Measurements from ENCODE around the gene LYRM4.

The LYRM4 gene

DNA sequence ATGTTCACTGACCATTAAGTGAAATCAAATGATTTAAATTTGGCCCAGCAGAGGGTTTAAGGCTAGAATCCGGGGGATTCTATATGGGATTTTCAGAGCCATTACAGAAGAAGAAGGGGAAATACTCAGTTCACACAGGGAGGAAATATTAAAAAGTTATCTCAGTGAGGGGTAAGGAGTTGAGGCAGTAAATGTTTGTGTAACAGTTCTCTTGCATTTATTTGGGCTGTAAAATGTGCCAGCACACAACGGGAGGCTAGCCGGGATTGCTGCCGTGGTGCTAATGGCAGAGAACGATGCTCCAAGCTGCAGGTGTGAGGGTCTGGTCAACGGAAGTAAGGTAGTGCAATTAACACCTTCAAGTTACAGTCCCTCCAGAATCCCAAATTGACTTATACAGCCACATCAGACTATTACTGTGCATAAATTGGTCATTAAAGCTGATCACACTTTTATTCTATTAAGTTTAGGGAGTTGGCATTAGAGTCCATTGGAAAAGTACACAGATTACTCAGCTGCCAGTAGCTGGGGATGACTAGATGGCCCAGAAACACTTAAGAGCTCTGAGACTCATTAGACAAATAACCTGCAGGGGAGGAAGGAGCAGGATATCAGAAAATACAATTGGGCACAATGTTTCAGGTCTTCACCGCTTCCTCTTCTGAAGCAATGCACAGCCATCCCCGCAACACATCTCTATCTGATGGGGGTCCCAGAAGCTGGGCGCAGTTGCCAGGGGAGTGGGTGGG lies 144.3 kb downstream of the LYRM4 start:
- DNase-seq: no peak

DNA sequence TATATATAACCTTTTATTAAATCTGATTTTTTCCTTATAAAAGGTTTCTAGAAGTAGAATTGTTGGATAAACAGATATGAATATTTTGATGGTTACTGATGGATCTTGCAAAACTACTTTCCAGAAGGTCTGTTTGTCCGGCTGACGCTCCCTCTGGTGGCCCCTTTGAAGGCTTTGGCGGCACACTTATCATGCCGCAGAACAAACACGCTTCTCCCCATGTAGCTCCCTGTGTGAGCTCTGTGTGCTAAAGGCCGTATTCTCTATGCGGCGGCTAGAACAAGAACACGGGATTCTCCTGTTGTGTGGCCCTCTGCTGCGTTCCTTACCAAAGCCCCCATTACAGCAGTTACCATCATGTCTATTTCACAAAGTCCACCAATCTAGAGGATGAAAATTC lies 145.6 kb downstream of the LYRM4 start:
- DNase-seq: no peak

GRCh38 chr6:5113096-5113495 lies 147.7 kb downstream of the LYRM4 start:
- no peak for DNase-seq

- no peak for DNase-seq
These were observed 148.5 kb downstream of the LYRM4 start for GRCh38 chr6:5112066-5112799.

DNA sequence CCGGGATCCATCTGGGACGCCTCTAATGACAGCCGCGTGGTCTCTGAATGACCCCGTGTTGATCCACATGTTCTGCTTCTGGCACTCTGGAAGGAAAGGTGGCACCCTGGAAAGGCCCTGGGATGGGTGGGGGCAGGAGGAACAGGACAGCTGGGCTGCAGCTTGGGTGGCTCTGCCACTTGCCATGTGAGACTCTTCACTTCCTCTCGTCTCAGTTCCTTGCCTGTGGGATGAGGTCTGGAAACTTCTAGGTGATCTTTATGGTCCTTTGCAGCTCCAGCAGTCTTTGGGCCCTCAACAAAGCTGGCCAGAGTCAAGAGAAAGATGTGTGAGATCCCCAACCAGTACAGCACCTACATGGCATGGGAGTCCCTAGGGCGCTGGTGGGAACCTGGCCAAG lies 149.1 kb downstream of the LYRM4 start:
- no peak for DNase-seq

DNA sequence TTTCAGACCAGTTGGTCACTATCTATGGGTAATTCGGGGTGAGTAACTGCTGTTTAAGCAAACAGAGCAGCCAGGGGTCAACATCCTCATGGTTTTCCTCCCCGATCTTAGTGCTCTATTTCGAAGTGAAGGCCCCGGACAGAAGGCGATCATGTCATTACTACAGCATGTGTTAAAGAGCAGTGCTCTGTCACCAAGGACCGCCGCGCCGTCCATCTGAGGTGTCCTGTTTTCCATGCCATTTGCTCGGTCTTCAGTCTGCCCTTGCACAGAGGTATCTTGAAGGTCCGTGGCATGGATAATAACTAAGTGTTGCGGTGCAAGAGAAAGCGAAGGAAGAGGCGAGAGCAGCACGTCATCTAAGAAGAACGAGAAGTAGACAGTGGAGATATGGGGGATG lies 150.5 kb downstream of the LYRM4 start:
- DNase-seq: no peak

DNA sequence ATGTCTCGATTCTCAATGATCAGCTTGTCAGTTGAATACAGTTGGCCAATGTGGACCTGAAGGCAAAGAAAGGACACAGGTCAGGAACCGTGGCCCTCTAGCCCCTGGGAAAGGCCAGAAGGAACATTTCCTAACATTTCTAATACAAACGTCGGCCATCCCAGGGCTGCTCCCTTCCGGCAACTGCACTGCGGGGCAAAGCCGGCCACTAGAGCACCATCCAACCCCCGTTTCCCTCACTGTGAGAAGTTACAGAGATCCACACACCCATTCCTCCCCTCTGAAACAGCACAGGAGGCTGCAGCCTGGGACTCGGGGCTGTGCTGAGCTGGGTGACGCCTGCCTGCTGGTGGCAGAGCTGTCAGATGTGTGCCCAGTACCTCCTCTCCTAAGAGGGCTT lies 151.3 kb downstream of the LYRM4 start:
- DNase-seq: no peak

- DNase-seq: no peak
These were observed 152.1 kb downstream of the LYRM4 start for GRCh38 chr6:5108536-5109150.

- DNase-seq: no peak
These were observed 152.7 kb downstream of the LYRM4 start for GRCh38 chr6:5108068-5108467.

DNA sequence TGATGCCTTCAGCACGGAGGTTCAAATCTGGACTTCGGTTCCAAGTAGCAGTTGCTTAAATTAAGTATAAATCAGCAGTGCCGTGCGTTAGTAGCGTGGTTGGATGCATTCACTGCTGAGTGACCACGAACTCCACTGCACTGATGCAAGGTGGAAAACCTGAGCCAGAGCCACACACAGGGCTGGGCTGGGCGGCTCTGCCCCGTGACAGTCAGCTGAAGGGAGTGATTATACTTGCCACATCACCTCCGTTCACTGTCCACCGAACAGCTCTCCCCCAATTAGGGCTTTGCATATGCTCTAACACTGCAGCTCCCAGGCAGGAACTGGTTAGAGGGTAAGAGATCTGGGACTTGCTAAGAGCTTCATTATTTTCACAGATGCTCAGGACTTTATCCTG lies 153.4 kb downstream of the LYRM4 start:
- DNase-seq: no peak

GRCh38 chr6:5105146-5105545 lies 155.6 kb downstream of the LYRM4 start:
- no peak for DNase-seq

DNA sequence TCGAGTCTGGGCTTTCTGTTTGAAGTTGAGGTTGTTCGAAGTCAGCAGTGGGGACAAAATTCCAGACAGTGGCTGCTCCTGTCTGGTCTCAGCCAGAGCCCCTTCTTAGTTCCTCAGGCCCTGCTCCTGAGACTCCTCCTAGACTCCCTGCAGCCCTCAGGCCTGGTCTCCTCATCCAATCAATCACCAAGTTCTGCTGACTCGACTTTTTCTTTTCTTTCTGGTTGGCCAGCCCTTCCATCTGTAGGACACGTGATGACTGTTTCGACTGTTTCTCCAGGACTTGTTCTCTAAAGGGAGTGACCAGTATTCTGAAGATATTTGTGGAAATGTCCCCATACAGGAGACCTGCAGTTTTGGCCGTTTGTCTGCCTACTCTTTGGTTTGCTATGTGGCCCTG lies 156.1 kb downstream of the LYRM4 start:
- no peak for DNase-seq

DNA sequence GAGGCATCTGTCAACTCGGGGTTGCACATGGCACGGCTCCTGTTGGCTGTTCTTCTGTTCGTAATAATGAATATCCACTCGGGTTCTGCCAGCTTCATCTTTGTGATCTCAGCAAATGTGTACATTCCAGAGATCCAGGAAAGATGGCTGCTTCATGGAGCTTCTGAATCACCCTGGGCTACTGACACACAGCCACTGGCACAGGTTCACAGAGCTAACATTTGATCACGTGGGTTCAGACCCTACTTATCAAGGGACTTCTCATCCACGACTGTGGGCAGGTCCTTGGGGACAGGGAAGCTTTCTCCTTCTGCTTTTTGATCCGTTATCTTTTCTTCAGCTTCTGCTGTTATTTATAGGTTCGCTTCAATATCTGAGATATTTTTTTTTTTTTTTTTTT lies 157.5 kb downstream of the LYRM4 start:
- DNase-seq: no peak

GRCh38 chr6:5102267-5102970 lies 158.3 kb downstream of the LYRM4 start:
- no peak for DNase-seq

- no peak for DNase-seq
These were observed 159.9 kb downstream of the LYRM4 start for GRCh38 chr6:5100806-5101205.

DNA sequence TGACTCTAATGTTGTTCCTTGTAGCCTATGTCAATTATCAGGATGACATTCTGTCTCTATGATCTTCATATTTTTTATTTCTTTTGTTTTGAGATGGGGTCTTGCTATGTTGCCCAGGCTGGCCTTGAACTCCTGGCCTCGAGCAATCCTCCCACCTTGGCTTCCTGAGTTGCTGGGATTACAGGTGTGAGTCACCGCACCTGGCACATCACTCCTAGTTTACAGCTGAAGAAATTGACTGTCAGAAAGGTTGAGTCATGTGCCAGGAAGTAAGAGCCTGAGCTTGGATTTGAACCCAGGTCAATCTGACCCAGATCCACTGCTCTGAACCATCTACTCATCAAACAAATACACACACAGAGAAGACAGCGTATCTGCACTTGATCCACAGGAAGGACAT lies 161.2 kb downstream of the LYRM4 start:
- no peak for DNase-seq

GRCh38 chr6:5098501-5099270 lies 162.1 kb downstream of the LYRM4 start:
- DNase-seq: no peak

- DNase-seq: no peak
These were observed 164.3 kb downstream of the LYRM4 start for GRCh38 chr6:5096482-5096881.

GRCh38 chr6:5095236-5095635 lies 165.5 kb downstream of the LYRM4 start:
- no peak for DNase-seq

GRCh38 chr6:5094327-5094726 lies 166.4 kb downstream of the LYRM4 start:
- no peak for DNase-seq

GRCh38 chr6:5093231-5094015 lies 167.3 kb downstream of the LYRM4 start:
- DNase-seq: no peak

Data from activated CD4-positive, alpha-beta T cell treated with anti-CD3 and anti-CD28 coated beads, Interleukin-2, amount 50 U/mL, for 4 hours (primary cell).